NCI-H187 (cell line): ENCODE results near the gene RPN1.

Experiments
- DNase-seq, 2 experiments: peaks; one replicate each; lab custom pipeline; 2025; lab: John Stamatoyannopoulos, UW

RPN1 gene

GRCh38 chr3:128648940-128649663 is 1.5 kb downstream of the RPN1 start:
- no peak for DNase-seq

- no peak for DNase-seq
These were observed 2.2 kb downstream of the RPN1 start for GRCh38 chr3:128648402-128648801.

- no peak for DNase-seq
These were observed 3.3 kb downstream of the RPN1 start for GRCh38 chr3:128647307-128647706.

GRCh38 chr3:128634075-128634611 is 16.5 kb downstream of the RPN1 start:
- no peak for DNase-seq

- DNase-seq = no peak
These were observed 18.3 kb downstream of the RPN1 start for GRCh38 chr3:128632301-128632700.

- DNase-seq = no peak
These were observed 20.7 kb downstream of the RPN1 start for GRCh38 chr3:128629936-128630335.

GRCh38 chr3:128625409-128625945 is 25.1 kb downstream of the RPN1 start:
- DNase-seq = no peak

- no peak for DNase-seq
These were observed 26.0 kb downstream of the RPN1 start for GRCh38 chr3:128624526-128625138.

- no peak for DNase-seq
These were observed 26.8 kb downstream of the RPN1 start for GRCh38 chr3:128623762-128624176.

GRCh38 chr3:128621931-128622330 is 28.7 kb downstream of the RPN1 start:
- DNase-seq = no peak

- DNase-seq = no peak
These were observed 29.4 kb downstream of the RPN1 start for GRCh38 chr3:128621234-128621633.

GRCh38 chr3:128620268-128620691 is 30.3 kb downstream of the RPN1 start:
- no peak for DNase-seq

GRCh38 chr3:128619146-128619890 is 31.3 kb downstream of the RPN1 start:
- no peak for DNase-seq

- no peak for DNase-seq
These were observed 32.3 kb downstream of the RPN1 start for GRCh38 chr3:128618398-128618726.

- peak; percentile 83 to 95 for DNase-seq
These were observed 32.8 kb downstream of the RPN1 start for GRCh38 chr3:128617557-128618397.

- no peak for DNase-seq
These were observed 33.4 kb downstream of the RPN1 start for GRCh38 chr3:128617270-128617556.

- no peak for DNase-seq
These were observed 33.9 kb downstream of the RPN1 start for GRCh38 chr3:128616516-128617269.

GRCh38 chr3:128614076-128614475 is 36.5 kb downstream of the RPN1 start:
- no peak for DNase-seq

GRCh38 chr3:128613083-128613829 is 37.4 kb downstream of the RPN1 start:
- no peak for DNase-seq

GRCh38 chr3:128610451-128611070 is 40.1 kb downstream of the RPN1 start:
- DNase-seq = no peak
